PC-9 (cell line): ENCODE measurements around the gene PCDH15. TPM values are rescaled to one million over a fixed set of nuclear protein-coding genes. Genes with fewer than 3 reads are reported as not detected.

Source experiments
- BruUV-seq: library from RNA; stranded (reverse); fragments of 400-500 nt; replicated peaks from 2 replicates; lab custom pipeline; 2021; lab: Mats Ljungman, UMichigan
- CTCF ChIA-PET: fragments of 300-600 bp; sonication (Branson Sonifier 250); formaldehyde crosslinking; loops from one replicate; lab custom pipeline; 2022; ENCODE audit warnings: antibody characterized with exemption; lab: Charles Lee
- POLR2A ChIA-PET: fragments of 300-600 bp; sonication (Branson Sonifier 250); formaldehyde crosslinking; loops from one replicate; lab custom pipeline; 2022; ENCODE audit warnings: antibody characterized with exemption; ENCODE audit not compliant: unreplicated experiment; lab: Charles Lee
- DNase-seq, 2 experiments: peaks; one replicate each; pipeline versions ENCODE4 v3.0.0 to v3.0.0-alpha.2; 2015 to 2022; ENCODE audit warnings: mixed read lengths in 1 of 2
- H2AFZ ChIP-seq: fragments of 200-600 bp; sonication (generic); 2 replicates; pipeline ENCODE4 v1.8.1; 2017; ENCODE audit warnings: antibody characterized with exemption
- H3F3A ChIP-seq: fragments of 200-600 bp; sonication (generic); 2 replicates; pipeline ENCODE4 v1.8.1; 2017; ENCODE audit warnings: antibody characterized with exemption, mild to moderate bottlenecking, low read depth; ENCODE audit not compliant: insufficient read depth
- H3K27ac ChIP-seq: fragments of 200-600 bp; sonication (generic); 2 replicates; pipeline ENCODE4 v1.6.1; 2016; ENCODE audit warnings: mixed run types
- H3K27me3 ChIP-seq: fragments of 200-600 bp; sonication (generic); 2 replicates; pipeline ENCODE4 v1.6.1; 2016; ENCODE audit warnings: low read depth, mixed run types; ENCODE audit not compliant: insufficient read depth
- H3K36me3 ChIP-seq: fragments of 200-600 bp; sonication (generic); 2 replicates; pipeline ENCODE4 v1.6.1; 2016; ENCODE audit warnings: low read depth, mixed run types
- H3K4me1 ChIP-seq: fragments of 200-600 bp; sonication (generic); replicated peaks from 2 replicates; pipeline ENCODE4 v1.6.1; 2016; ENCODE audit warnings: mixed run types; ENCODE audit not compliant: insufficient read depth
- H3K4me2 ChIP-seq: fragments of 200-600 bp; sonication (generic); 2 replicates; pipeline ENCODE4 v1.6.1; 2017; ENCODE audit warnings: mixed run types
- H3K4me3 ChIP-seq: fragments of 200-600 bp; sonication (generic); 2 replicates; pipeline ENCODE4 v1.6.1; 2016; ENCODE audit warnings: mixed run types
- H3K79me2 ChIP-seq: fragments of 200-600 bp; sonication (generic); 2 replicates; pipeline ENCODE4 v1.6.1; 2017; ENCODE audit warnings: low read depth, mixed run types
- H3K9me2 ChIP-seq: fragments of 200-600 bp; sonication (generic); 2 replicates; pipeline ENCODE4 v1.8.1; 2017; ENCODE audit warnings: mild to moderate bottlenecking; ENCODE audit not compliant: insufficient read depth
- H3K9me3 ChIP-seq: fragments of 200-600 bp; sonication (generic); 2 replicates; pipeline ENCODE4 v1.8.1; 2016; ENCODE audit warnings: low read depth; ENCODE audit not compliant: insufficient read depth
- H4K20me1 ChIP-seq: fragments of 200-600 bp; sonication (generic); 2 replicates; pipeline ENCODE4 v1.8.1; 2017; ENCODE audit not compliant: insufficient read depth
- CTCF ChIP-seq: fragments of 200-600 bp; sonication (generic); conservative IDR thresholded peaks from 2 replicates; pipeline ENCODE4 v1.6.1; 2017; ENCODE audit warnings: mixed run types, antibody characterized with exemption, mild to moderate bottlenecking, moderate library complexity
- EZH2 ChIP-seq: fragments of 200-600 bp; sonication (generic); IDR thresholded peaks from 2 replicates; pipeline ENCODE4 v1.8.0; 2017; ENCODE audit warnings: antibody characterized with exemption, low read depth
- intact Hi-C: fragments of 100-400 bp; cut with micrococcal nuclease; formaldehyde crosslinking; loops from one replicate; pipeline ENCODE4 v1.10.0; 2022; ENCODE audit not compliant: unreplicated experiment
- total RNA-seq: library from RNA; stranded (reverse); gene quantifications from 2 replicates; pipeline ENCODE4 v1.2.3, GENCODE V29; 2021

The PCDH15 gene
- total RNA-seq, 1 experiment from 2014 or later, result not detected

DNA sequence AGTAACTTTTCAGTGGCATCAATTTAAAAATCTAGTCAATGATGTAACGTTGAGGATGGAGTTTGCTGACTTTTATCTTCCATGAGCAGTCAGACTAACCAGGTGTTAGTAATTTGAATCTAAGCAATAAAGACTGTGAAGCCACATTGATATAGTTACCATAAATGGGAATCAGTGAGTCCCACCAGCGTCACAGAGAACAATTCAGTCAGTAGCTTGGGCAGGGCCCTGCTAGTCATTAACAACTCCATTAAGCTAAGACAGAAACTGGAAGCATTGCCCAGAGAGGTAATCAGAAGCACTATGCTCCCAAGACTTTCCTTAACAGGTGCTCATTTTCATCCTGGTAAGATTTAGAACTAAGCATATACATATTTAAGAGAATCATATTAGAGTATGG is 315.1 kb downstream of the PCDH15 start:
- no peaks in the 10 kb centered on the region for H3K27me3 ChIP-seq

DNA sequence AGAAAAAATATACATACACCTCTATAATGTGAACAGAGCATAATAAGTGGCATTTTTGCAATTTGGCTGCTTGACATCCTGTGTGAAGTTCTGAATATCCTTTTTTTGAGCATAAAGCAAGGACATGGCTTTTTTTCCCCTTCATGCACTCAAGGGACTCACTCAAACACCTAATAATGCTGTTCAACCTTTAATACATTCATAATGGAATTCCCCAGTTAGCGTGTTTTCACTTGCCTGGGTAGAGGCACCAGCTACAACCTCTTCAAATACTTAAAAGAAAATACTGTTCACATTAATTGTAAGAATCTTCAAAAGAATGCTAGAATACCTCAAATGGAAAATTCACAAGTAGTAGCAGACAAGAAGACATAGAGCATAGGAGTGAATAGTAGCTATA is 316.8 kb downstream of the PCDH15 start:
- Histone ChIP-seq H3K36me3 (no peaks in the 10 kb centered on the region), H3K9me2 (no peaks in the 10 kb centered on the region), H3K27me3 (no peaks in the 10 kb centered on the region), H3F3A (no peaks in the 10 kb centered on the region), H3K4me3 (no peak overlapping the region), H3K9me3 (0 out of 2 replicates have a peak, but pooled peaks cover 3% of the 10 kb centered on the region), H3K79me2 (no peaks in the 10 kb centered on the region), H3K27ac (no peak overlapping the region), H2AFZ (no peak overlapping the region), H4K20me1 (no peaks in the 10 kb centered on the region), H3K4me1 (no peaks in the 10 kb centered on the region), H3K4me2 (no peak overlapping the region)
- no TSS peak for BruUV-seq
- CTCF ChIA-PET, result no interaction called here
- no peak for DNase-seq
- TF ChIP-seq EZH2, result no peak
- TF ChIP-seq CTCF, result no peak
- POLR2A ChIA-PET, result no interaction called here
- intact Hi-C loops, result no loop called here

More for the DNA sequence above, 315.1 kb downstream of the PCDH15 start:
- H3K9me3 ChIP-seq, result 0 out of 2 replicates have a peak, but pooled peaks cover 3% of the 10 kb centered on the region
- ChIA-PET CTCF (no interaction called here), POLR2A (no interaction called here)
- intact Hi-C loops, result no loop called here
- no peak for TF ChIP-seq EZH2
- TF ChIP-seq CTCF, result no peak
- H3K36me3 ChIP-seq, result no peaks in the 10 kb centered on the region
- H4K20me1 ChIP-seq, result no peaks in the 10 kb centered on the region
- no peaks in the 10 kb centered on the region for H3K4me1 ChIP-seq
- H2AFZ ChIP-seq, result no peak overlapping the region
- no peaks in the 10 kb centered on the region for H3K79me2 ChIP-seq
- no peak overlapping the region for H3K4me2 ChIP-seq
- no peak for DNase-seq
- H3K9me2 ChIP-seq, result no peaks in the 10 kb centered on the region
- no peak overlapping the region for H3K4me3 ChIP-seq
- no TSS peak for BruUV-seq
- H3K27ac ChIP-seq, result no peak overlapping the region
- H3F3A ChIP-seq, result no peaks in the 10 kb centered on the region

DNA sequence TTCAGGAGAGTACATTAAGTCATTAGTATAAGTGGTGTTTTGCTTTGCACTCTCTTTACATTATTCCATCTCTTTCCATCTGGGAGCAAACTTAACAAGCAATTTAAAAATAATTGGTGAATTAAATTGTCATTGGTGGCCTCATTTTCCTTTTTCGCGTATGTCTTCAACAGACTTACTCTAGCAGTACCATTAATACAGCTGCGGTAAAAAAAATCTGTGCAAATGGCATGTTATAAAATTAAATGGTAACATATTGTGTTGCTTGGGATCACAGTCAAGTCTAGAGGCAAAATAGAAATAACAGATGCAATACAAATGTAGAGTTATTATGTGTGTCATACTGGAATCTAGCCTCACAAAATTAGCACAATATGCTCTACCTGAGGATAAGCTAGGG is 322.4 kb downstream of the PCDH15 start:
- intact Hi-C loops, result no loop called here
- Histone ChIP-seq H3K27ac (no peak overlapping the region), H3K4me1 (no peaks in the 10 kb centered on the region), H3K9me2 (no peaks in the 10 kb centered on the region), H3K4me2 (no peak overlapping the region), H3K79me2 (no peaks in the 10 kb centered on the region), H2AFZ (no peak overlapping the region), H3K4me3 (no peak overlapping the region), H3K9me3 (no peaks in the 10 kb centered on the region), H3K27me3 (no peaks in the 10 kb centered on the region), H3K36me3 (no peaks in the 10 kb centered on the region), H4K20me1 (no peaks in the 10 kb centered on the region), H3F3A (no peaks in the 10 kb centered on the region)
- no peak for DNase-seq
- BruUV-seq, result no TSS peak
- TF ChIP-seq EZH2, result no peak
- TF ChIP-seq CTCF, result no peak
- POLR2A ChIA-PET, result no interaction called here
- CTCF ChIA-PET, result no interaction called here
